ENCODE results near the gene FOXK2.

GRCh38 chr17:82544431-82545070, 25.0 kb downstream of the FOXK2 start:
- TF ChIP-seq PATZ1 (CRISPR knock-in tag; IDR thresholded peaks at IDR 0.05; ENCODE audit: borderline replicate concordance) (no peak), RARB (CRISPR knock-in tag; IDR thresholded peaks at IDR 0.05) (no peak), ZNF565 (CRISPR knock-in tag; conservative IDR thresholded peaks at IDR 0.05; ENCODE audit: low read depth) (no peak), POU6F1 (CRISPR knock-in tag; IDR thresholded peaks at IDR 0.05; ENCODE audit: borderline replicate concordance, low read depth) (no peak), CREB5 (CRISPR knock-in tag; IDR thresholded peaks at IDR 0.05; ENCODE audit: low read depth) (no peak), SNAI2 (CRISPR knock-in tag; IDR thresholded peaks at IDR 0.05) (no peak), ARNTL (CRISPR knock-in tag; IDR thresholded peaks at IDR 0.05; ENCODE audit: borderline replicate concordance, low read depth) (no peak), ZFP3 (CRISPR knock-in tag; IDR thresholded peaks at IDR 0.05) (no peak), PPARA (CRISPR knock-in tag; IDR thresholded peaks at IDR 0.05; ENCODE audit: borderline replicate concordance) (no peak), ESRRG (CRISPR knock-in tag; IDR thresholded peaks at IDR 0.05) (no peak), ZFP30 (CRISPR knock-in tag; IDR thresholded peaks at IDR 0.05) (no peak), ISL1 (CRISPR knock-in tag; IDR thresholded peaks at IDR 0.05) (no peak)
- TF ChIP-seq, protein P1, sequence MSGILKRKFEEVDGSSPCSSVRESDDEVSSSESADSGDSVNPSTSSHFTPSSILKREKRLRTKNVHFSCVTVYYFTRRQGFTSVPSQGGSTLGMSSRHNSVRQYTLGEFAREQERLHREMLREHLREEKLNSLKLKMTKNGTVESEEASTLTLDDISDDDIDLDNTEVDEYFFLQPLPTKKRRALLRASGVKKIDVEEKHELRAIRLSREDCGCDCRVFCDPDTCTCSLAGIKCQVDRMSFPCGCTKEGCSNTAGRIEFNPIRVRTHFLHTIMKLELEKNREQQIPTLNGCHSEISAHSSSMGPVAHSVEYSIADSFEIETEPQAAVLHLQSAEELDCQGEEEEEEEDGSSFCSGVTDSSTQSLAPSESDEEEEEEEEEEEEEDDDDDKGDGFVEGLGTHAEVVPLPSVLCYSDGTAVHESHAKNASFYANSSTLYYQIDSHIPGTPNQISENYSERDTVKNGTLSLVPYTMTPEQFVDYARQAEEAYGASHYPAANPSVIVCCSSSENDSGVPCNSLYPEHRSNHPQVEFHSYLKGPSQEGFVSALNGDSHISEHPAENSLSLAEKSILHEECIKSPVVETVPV (CRISPR knock-in tag; IDR thresholded peaks at IDR 0.05): no peak
- TF ChIP-seq, protein P2, sequence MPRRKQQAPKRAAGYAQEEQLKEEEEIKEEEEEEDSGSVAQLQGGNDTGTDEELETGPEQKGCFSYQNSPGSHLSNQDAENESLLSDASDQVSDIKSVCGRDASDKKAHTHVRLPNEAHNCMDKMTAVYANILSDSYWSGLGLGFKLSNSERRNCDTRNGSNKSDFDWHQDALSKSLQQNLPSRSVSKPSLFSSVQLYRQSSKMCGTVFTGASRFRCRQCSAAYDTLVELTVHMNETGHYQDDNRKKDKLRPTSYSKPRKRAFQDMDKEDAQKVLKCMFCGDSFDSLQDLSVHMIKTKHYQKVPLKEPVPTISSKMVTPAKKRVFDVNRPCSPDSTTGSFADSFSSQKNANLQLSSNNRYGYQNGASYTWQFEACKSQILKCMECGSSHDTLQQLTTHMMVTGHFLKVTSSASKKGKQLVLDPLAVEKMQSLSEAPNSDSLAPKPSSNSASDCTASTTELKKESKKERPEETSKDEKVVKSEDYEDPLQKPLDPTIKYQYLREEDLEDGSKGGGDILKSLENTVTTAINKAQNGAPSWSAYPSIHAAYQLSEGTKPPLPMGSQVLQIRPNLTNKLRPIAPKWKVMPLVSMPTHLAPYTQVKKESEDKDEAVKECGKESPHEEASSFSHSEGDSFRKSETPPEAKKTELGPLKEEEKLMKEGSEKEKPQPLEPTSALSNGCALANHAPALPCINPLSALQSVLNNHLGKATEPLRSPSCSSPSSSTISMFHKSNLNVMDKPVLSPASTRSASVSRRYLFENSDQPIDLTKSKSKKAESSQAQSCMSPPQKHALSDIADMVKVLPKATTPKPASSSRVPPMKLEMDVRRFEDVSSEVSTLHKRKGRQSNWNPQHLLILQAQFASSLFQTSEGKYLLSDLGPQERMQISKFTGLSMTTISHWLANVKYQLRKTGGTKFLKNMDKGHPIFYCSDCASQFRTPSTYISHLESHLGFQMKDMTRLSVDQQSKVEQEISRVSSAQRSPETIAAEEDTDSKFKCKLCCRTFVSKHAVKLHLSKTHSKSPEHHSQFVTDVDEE (CRISPR knock-in tag; IDR thresholded peaks at IDR 0.05): no peak

Measured in SK-N-SH treated with all-trans-retinoic acid at 6 μM for 48 hours (cell line).